HG03159 (cell line): ENCODE measurements around the gene AK4.
"Not testable (repeated sequence)": the region's sequence is repeated elsewhere in the genome, so short reads cannot be mapped to it uniquely, and the experiment has no call there.

Source experiments
- ATAC-seq: cut with Tn5 transposase; IDR thresholded peaks from one replicate; pipeline ENCODE4 v1.9.1; 2021; ENCODE audit warnings: mild to moderate bottlenecking, moderate library complexity; ENCODE audit not compliant: unreplicated experiment

Gene AK4

DNA sequence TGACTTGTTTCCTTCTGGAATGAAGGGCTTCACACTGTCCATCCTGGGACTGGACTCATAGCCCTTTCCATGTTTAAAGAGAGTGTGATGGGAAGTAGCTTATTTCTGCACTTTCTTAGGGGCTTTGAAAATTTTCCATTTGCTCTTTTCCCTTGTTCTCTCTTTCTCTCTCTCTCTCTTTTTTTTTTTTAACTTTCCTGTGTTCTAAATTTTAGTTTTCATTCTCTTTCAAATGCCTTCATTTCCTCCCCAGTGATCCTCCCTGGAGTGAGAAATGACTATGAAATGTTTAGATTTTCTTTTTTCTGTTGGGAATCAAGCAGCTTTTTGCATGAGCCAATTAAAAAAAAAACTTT, 2.1 kb downstream of the AK4 start:
- no peak for ATAC-seq

DNA sequence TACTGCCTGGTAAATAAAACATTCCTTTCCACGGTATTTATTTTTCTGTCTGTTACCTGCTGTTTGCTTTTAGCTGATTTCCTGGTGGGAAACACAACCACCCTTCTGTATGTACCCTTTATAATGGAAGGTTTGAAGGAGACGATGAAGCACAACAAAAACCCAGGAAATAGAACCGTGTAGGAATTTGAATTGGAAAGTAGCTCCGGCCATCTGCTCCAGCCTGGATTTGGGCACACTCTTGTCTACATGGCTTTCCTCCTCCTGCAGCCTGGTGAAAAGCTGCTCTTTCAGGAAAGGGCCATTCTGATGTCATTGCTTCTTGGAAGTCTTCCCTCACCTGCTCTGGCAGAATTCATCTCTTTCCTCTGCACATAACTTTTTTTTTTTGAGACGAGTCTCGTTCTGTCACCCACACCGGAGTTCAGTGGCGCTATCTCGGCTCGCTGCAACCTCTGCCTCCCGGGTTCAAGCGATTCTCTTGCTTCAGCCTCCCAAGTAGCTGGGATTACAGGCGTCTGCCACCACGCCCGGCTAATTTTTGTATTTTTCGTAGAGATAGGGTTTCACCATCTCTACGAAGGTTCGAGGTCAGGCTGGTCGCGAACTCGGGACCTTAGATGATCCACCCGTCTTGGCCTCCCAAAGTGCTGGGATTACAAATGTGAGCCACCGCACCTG, 2.7 kb downstream of the AK4 start:
- no peak for ATAC-seq

DNA sequence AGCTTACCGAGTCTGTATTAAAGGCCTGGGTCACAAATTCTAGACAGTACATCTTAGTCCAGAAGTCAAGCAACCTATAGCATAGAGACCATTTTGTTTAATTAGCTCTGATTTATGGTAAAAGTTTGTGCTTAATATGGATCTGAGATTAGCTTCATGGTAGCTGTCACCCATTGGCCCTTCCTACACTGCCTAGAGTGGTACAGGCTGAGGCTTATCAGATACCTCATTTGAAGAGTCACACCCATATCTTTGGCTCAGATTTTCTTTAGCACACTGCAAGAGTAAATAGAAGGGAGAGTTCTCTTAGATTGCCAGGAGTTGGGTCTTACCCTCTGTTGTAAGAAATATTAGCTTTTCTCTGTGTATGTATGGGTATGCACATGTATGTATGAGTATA, 3.6 kb downstream of the AK4 start:
- ATAC-seq, result no peak

DNA sequence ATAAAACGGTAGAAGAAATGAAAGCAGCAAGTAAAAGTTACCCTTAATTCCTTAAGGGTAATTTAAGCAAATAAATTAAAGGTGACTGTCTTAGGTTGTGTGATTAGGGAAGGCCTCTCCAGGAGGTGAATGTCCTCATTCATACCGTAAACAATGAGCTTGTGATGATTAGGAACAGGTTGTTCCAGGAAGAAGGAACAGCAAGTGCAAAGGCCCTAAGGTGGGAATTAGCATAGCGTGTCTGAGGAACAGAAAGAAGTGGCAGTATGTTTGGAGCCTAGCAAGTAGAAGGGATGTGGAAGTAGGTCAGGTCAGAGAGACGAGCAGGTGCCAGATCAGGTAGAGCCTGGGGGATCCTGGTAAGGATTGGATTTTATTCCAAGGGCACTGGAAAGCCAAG, 5.6 kb downstream of the AK4 start:
- no peak for ATAC-seq

DNA sequence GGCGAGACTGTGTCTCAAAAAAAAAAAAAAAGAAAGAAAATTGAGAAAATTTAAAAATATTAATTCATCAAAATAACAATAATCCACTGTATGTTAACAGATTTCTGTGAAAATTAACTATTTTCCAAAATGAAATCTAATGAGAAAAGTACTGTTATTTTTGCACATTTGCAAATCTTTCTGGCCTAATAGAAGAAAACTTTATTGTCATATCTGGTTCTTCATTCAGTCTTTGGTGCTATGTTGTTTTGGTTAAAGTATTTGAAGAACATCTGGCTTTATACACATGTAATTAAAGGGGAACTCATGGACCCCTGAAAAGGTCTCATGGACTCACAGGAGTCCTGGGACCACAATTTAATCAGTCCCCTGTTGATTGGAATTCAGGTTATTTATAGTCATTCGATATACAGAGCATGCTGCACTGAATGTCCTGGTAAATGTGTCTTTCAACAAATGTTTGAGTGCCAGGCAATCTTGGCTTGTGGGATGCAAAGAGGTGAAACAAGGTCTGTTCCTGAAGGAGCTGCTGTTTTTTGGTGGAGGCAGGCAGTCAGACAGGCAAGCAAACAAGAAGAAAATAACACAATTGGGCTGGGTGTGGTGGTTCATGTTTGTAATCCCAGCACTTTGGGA, 9.0 kb downstream of the AK4 start:
- no peak for ATAC-seq

DNA sequence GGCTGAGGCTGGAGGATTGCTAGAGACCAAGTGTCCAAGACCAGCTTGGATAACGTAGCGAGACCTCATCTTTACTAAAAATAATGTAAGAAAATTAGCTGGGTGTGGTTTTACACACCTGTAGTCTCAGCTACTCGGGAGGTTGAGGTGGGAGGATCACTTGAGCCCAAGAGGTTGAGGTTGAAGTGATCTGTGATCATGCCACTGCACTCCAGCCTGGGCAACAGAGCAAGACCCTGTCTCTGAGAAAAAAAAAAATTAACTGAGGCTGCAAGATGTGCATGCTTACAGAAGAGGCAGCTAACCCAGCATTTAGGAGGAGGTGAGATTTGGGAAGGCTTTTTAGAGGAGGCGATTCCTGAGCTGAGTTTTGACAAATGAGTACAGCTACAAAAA, 9.5 kb downstream of the AK4 start:
- ATAC-seq, result no peak

DNA sequence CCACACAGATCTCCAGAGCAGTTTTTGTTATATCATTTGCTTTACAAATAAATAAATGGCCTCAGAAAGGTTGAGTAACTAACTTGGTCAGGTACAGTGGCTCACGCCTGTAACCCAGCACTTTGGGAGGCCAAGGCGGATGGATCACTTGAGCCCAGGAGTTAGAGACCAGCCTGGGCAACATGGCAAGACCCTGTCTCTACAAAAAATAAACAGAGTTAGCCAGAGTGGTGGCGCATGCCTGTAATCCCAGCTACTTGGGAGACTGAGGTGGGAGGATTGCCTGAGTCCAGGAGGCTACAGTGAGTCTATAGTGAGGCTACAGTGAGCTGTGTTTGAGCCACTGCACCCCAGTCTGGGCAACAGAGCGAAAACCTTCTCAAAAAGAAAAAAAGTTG, 11.3 kb downstream of the AK4 start:
- ATAC-seq, result not testable (repeated sequence)

DNA sequence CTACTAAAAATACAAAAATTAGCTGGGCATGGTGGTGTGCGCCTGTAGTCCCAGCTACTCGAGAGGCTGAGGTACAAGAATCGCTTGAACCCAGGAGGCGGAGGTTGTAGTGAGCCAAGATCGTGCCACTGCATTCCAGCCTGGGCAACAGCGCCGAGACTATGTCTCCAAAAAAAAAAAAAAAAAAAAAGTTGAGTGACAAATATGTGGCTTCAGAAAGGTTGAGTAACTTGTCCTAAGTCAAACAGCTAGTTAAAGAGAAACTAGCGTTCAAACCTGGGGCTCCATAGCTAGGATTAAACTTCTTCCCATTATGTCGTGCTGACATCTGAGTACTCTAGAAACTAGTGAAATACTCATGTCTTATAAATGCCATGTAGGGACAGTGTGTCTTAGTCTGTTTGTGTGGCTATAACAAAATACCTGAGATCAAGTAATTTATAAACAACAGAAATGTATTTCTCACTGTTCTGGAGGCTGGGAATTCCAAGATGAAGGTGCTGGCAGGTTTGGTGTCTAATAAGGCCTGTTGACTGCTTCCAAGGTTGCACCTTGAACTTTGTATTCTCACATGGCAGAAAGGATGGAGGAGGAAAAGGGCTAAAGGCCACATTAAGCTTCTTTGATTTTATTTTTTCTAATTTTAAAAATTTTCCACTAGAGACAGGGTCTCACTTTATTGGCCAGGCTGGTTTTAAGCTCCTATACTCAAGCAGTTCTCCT, 12.0 kb downstream of the AK4 start:
- ATAC-seq, result no peak

DNA sequence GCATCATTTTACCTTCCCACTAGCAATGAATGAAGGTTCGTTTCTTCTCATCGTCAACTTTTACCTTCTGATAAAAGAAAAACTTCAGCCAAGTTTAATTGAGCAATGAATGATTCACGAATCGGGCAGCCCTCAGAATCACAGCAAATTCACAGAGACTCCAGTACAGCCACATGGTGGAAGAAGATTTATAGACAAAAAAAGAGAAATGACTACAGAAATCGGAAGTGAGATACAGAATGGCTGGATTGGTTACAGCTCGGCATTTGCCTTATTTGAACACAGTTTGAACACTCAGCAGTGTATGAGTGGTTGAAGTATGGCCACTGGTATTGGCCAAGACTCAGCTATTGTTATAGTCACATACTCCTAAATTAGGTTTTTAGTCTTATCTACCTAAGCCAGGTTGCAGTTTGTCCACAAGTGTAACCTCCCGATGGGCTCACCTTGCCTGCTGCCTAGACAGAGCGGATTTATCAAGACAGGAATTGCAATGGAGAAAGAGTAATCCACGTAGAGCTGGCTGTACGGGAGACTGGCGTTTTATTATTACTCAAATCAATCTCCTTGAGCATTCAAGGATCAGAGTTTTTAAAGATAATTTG, 15.3 kb downstream of the AK4 start:
- no peak for ATAC-seq

DNA sequence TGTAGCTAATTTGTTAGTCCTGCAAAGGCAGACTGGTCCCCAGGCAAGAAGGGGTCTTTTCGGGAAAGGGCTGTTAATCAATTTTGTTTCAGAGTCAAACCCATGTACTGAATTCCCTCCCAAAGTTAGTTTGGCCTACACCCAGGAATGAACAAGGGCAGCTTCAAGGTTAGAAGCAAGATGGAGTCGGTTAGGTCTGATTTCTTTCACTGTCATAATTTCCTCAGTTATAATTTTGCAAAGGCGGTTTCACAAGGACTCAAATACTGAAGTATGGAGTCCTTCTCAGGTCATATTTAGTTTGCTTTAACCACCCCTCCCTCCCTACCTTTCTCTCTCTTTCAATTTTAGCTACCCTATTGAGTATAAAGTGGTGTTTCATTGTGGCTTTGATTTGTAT, 16.1 kb downstream of the AK4 start:
- not testable (repeated sequence) for ATAC-seq

DNA sequence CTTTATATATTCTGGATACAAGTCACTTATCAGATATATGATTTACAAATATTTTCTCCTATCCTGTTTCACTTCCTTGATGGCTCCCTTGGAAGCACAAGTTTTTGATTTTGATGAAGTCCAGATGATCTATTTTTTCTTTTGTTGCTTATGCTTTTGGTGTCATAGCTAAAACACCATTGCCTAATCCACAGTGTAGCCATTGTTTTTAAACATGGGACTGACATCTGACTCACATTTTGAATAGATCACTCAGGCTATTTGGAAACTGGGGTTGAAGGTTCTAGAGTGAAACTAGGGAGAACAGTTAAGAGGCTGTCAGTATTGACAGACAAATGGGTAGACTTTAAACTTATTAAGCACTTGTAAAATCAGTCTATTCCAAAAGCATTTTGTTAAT, 16.6 kb downstream of the AK4 start:
- no peak for ATAC-seq

DNA sequence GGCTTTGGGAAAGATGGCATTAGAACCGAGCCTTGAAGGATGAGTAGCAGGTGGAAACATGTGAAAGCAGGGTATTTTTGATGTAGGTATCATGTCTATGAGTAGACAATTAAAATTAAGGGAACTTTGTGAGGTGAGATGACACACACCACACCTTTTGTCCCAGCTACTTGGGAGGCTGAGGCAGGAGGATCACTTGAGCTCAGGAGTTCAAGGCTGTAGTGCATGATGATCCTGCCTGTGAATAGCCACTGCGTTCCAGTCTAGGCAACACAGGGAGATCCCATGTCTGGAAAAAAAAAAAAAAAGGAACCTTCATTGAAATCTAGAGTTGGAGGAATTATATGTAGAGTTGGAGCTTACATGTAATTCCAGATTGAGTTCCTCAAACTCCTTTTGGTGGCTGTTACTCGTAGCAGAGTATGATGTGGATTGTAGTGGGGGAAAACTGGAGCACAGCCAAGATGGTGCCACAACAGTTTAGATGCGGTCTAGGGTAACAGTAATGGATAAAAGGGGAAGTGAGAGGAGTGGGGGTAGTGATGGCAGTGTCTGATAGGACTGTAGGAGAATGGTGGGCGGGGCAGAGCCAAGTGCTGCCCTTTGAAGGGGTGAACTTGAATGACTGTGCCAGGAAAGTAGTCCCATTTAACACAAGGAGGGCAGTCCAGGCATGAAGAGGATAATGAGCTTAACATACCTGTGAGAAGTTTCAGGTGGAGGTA, 17.4 kb downstream of the AK4 start:
- ATAC-seq, result peak; percentile 80

DNA sequence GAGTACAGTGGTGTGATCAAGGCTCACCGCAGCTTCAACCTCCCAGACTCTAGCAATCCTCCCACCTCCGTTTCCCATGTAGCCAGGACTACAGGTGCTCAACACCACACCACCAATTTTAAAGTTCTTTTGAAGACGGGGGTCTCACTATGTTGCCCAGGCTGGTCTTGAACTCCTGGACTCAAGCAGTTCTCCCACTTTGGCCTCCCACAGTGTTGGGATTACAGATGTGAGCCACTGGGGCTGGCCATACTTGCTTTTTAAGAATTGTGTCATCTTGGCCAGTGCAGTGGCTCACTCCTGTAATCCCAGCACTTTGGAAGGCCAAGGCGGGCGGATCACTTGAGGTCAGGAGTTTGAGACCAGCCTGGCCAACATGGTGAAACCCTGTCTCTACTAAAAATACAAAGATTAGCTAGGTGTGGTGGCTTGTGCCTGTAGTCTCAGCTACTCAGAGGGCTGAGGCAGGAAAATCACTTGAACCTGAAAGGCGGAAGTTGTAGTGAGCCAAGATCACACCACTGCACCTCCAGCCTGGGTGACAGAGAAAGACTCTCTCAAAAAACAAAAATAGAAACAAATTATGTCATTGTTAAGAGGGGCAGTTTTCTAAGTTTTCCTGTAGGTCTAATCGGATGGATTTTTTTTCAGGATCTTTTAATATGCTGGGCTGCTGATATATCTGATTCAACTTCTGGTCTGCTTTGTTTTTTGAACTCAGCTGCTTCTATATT, 18.7 kb downstream of the AK4 start:
- no peak for ATAC-seq

DNA sequence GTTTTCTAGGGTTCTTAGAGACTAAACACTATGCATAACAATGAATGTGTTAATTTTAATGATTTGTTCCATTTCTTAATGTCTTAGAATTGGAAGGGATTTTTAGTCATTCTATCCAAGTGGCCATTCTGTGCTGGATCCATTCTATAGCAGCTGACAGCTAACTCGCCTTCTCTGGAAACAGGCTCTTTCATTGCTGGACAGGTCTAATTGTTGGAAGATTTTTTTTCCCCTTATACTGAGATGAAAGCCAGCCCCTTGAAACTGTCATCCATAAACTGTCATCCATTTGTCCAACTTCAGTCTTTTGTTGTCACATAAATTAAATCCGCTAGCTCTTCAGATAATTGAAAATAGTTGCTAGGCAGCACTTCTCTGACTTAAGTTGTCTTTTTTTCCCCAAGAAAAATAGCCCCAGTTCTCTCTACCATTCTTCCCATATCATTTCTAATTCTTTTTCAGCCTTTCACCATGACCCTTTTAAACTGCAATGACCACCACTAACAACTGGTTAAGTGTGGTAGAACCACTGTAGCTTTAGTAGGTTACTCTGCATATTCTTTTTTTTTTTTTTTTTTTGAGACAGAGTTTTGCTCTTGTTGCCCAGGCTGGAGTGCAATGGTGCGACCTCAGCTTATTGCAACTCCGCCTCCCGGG, 19.7 kb downstream of the AK4 start:
- ATAC-seq, result no peak

DNA sequence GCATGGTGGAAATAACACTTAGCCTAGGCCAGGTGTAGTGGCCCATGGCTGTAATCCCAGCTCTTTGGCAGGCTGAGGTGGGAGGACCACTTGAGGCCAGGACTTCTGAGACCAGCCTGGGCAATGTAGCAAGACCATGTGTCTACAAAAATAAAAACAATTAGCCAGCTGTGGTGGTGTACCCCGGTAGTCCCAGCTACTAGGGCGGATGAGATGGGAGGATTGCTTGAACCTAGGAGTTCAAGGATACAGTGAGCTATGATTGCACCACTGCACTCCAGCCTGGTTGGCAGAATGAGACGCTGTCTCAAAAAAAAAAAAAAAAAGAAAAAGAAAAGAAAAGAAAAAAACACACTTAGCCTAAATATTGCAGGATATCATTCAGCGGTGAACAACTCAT, 20.9 kb downstream of the AK4 start:
- ATAC-seq, result no peak

DNA sequence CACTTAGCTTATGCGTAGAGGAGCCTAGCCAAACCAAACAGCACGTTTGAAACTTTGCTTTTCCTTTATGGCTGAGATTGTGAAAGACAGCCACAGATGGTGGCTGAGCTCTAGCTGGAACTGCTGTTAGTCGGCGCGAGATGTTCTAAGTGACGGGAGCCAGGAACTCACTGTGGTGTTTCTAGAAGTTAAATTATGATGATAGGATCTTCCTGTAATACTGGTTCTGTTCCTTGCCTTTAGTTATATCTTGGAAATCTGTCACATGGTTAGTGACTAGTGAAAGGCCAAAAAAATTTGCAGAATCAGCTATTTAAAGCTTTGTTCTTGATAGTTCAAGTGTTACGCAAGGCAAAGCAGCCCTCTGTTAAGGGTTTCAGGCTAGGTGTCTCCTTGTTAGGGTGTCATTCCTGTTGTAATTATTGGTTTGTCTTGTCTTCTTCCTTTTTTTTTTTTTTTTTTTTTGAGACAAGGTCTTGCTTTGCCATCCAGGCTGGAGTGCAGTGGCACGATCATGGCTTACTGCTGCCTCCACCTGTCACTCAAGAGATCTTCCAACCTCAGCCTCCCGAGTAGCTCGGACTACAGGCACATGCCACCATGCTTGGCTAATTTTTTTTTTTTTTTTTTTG, 22.6 kb downstream of the AK4 start:
- ATAC-seq, result no peak

DNA sequence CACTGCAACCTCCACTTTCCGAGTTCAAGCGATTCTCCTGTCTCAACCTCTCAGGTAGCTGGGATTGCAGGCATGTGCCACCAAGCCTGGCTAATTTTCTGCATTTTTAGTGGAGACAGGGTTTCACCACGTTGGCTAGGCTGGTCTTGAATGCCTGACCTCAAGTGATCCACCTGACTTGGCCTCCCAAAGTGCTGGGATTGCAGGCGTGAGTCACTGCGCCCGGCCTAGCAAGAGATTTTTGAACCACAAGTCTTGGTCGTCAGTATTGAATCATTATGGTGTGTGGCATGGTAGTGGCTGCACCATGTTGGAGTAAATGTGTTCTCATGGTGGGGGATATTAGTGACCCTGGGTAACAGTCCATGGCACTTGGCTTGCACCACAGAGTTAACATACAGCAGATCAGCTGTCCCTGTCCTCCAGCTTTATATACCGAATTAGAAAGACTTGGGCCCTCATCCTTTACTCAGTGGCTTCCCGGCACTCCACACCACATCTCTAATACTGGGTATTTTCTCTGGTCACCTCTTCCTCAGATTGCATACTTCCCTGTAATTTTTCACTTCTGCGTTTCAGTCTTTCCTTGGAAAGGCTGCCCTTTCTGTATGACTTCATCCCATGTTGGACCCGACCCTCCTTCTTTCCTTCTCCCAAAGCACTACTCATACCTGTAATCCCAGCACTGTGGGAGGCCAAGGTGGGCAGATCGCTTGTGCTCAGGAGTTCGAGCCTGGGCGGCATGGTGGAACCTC, 25.1 kb downstream of the AK4 start:
- ATAC-seq, result no peak

DNA sequence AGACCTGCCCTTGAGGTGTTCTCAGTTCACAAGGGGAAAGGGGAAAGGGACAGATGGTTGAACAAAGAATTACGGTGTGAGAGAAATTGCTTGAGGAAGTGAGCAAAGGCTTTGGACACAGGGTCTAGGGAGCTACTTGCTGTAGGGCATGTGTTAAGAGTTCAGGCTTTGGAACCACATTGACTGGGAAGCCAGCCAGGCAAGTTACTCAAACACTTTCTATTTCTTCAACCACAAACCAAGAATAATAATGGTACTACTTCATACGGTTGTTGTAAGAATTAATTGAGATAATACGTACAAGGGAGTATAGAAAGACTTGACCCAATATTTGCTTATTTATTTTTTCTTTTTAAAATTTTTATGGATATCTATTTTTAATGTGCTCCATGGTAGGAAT, 26.6 kb downstream of the AK4 start:
- peak; percentile 90 for ATAC-seq
